Nephron progenitor cell (in vitro differentiated cells): ENCODE measurements around the gene PCARE.

Experiments
- DNase-seq: peaks from one replicate; pipeline ENCODE4 v3.0.0; 2021
- H3K27ac Mint-ChIP-seq: 2 replicates; pipeline ENCODE4 v1.8.0; 2021; ENCODE audit warnings: mild to moderate bottlenecking, moderate library complexity, mixed read lengths
- H3K27me3 Mint-ChIP-seq: 2 replicates; pipeline ENCODE4 v1.8.0; 2021; ENCODE audit warnings: mild to moderate bottlenecking, low read depth, mixed read lengths; ENCODE audit not compliant: poor library complexity
- H3K36me3 Mint-ChIP-seq: 2 replicates; pipeline ENCODE4 v1.8.0; 2021; ENCODE audit warnings: low read depth, mixed read lengths
- H3K4me1 Mint-ChIP-seq: 2 replicates; pipeline ENCODE4 v1.8.0; 2021; ENCODE audit warnings: mixed read lengths
- H3K4me3 Mint-ChIP-seq: 2 replicates; pipeline ENCODE4 v1.8.0; 2021; ENCODE audit warnings: mild to moderate bottlenecking, moderate library complexity, mixed read lengths
- H3K9me3 Mint-ChIP-seq: 2 replicates; pipeline ENCODE4 v1.8.0; 2021; ENCODE audit warnings: mild to moderate bottlenecking, moderate library complexity, mixed read lengths
- TF ChIP-seq, protein P1 (sequence below): fragments of 200-600 bp; sonication (generic); IDR thresholded peaks from 2 replicates; pipeline ENCODE4 v1.5.0; 2021; ENCODE audit warnings: antibody characterized with exemption

PCARE gene

DNA sequence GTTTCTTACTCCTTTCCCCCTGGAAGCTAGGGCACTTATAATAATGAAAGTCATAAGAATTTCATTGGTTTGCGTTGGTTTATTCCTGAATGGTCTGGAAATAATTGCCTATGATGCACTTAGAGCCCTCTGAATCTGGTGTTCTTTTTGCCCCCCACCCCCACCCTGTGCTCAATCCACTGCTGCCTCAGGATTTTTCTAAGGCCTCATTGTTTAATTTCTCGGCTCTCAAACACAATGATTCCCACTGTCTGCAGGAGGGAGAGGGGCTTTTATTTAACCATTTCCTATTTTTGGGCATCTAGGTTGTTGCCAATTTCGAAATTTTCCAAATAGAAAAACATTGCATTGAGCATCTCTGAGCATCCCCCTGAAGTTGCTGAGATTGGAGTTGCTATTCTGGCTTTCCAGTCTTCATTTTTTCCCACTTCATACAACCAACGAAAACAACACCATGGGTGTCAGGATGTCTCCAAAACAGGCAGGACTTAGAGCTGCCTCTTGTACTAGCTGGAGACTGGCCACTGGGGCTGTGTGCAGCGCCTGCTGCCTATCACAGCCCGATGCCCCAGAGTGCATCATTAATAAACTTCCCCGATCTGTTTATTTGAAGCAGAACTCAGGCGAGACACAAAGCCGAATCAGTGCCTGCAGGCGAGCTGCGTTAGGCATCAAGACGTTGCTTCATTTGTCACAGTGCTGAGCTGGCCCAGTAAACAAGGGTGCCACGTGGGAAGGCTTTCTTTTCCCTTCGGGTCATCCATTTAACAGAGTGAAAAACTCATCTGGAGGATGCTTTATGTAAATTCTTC lies 1.8 kb upstream of the PCARE start:
- Mint-ChIP-seq H3K27me3 (peaks cover 3% of the 10 kb centered on the region), H3K4me1 (no peaks in the 10 kb centered on the region), H3K36me3 (no peaks in the 10 kb centered on the region), H3K9me3 (peaks cover 21% of the 10 kb centered on the region), H3K27ac (no peak overlapping the region), H3K4me3 (no peak overlapping the region)
- TF ChIP-seq, protein P1, sequence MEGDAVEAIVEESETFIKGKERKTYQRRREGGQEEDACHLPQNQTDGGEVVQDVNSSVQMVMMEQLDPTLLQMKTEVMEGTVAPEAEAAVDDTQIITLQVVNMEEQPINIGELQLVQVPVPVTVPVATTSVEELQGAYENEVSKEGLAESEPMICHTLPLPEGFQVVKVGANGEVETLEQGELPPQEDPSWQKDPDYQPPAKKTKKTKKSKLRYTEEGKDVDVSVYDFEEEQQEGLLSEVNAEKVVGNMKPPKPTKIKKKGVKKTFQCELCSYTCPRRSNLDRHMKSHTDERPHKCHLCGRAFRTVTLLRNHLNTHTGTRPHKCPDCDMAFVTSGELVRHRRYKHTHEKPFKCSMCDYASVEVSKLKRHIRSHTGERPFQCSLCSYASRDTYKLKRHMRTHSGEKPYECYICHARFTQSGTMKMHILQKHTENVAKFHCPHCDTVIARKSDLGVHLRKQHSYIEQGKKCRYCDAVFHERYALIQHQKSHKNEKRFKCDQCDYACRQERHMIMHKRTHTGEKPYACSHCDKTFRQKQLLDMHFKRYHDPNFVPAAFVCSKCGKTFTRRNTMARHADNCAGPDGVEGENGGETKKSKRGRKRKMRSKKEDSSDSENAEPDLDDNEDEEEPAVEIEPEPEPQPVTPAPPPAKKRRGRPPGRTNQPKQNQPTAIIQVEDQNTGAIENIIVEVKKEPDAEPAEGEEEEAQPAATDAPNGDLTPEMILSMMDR: no peak
- DNase-seq: no peak

DNA sequence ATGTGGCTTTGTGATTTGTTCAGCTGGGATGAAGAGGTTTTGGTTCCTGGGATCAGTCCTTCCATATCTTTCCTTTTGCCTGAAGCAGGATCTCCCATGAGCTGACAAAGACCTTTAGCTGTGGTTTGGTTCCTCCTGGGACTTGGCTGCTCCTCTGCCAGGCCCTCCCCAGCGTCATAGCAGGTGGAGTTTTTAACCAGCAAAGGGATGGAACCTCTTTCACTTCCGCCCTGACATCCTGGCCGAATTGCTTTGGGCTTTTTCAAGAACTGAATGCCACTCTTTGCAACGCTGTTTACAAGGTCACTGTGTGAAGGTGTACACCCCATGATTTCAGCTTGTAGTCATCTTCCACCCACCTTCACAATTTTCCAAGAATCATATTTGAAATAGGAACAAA lies 390 bp downstream of the PCARE start:
- Mint-ChIP-seq H3K27ac (no peak overlapping the region), H3K4me1 (no peaks in the 10 kb centered on the region), H3K9me3 (peaks cover 5% of the 10 kb centered on the region), H3K36me3 (no peaks in the 10 kb centered on the region), H3K27me3 (peaks cover 9% of the 10 kb centered on the region), H3K4me3 (no peak overlapping the region)
- TF ChIP-seq, protein P1: no peak
- no peak for DNase-seq

DNA sequence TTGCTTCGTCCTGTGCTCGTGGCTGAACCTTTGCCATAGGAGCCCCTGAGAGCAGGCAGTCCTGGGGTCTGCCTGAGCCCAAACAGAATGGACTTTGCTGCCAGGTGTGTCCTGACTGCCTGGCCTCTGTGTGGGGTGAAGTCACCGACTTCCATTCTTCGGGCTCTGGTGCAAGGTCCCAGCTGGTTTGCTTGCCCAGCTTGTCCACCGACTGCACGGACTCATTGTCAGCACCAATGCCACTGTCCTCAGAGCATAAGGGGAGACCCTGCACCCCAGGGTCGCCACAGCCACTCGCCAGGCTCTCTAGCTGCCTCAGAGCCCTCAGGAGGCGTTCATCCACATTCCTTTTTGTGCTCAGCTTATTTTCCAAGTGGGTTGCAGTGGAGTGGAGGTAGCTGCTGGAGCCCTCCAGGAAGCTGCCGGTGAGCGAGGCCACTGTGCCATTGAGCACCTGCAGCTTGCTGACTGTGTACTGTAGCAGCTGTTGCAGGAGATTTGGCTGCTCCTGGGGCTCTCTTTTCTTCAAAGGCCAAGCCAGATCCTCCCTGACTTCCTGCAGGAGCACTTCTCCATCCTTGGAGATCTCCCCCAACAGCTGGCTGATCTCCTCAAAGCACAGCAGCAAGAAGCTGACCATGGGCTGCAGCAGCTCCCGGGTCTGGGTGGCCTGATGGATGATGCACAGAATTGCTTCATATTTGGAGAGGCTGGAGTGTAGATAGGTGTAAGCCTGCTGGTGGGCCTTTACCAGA lies 1.2 kb downstream of the PCARE start:
- no peaks in the 10 kb centered on the region for H3K36me3 Mint-ChIP-seq
- no peaks in the 10 kb centered on the region for H3K4me1 Mint-ChIP-seq
- H3K27ac Mint-ChIP-seq: no peak overlapping the region
- H3K9me3 Mint-ChIP-seq: peaks cover 4% of the 10 kb centered on the region
- TF ChIP-seq, protein P1: no peak
- peaks cover 9% of the 10 kb centered on the region for H3K27me3 Mint-ChIP-seq
- no peak for DNase-seq
- no peak overlapping the region for H3K4me3 Mint-ChIP-seq

DNA sequence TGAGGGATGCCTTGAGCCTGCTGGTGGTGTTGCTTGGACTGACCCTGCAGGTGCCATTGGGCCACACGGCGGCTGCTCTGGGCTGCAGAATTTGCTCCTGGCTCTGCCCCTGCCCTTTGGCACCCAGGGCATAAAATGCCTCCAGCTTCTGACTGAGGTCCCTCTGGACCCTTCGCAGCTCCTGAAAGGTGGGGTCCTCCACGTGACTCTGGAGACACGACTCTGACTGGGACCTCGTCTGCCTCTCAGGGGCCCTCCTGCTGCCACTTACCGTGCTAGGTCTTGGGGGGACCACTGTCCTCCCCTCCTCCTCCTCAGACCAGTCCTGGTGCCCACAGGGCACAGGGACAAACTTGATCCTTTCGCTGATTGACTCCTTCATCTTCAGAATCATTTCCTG lies 2.1 kb downstream of the PCARE start:
- no peaks in the 10 kb centered on the region for H3K9me3 Mint-ChIP-seq
- TF ChIP-seq, protein P1: no peak
- H3K36me3 Mint-ChIP-seq: no peaks in the 10 kb centered on the region
- no peaks in the 10 kb centered on the region for H3K4me1 Mint-ChIP-seq
- H3K27me3 Mint-ChIP-seq: peaks cover 9% of the 10 kb centered on the region
- no peak for DNase-seq
- no peak overlapping the region for H3K4me3 Mint-ChIP-seq
- H3K27ac Mint-ChIP-seq: peak overlapping the region; percentile 80

DNA sequence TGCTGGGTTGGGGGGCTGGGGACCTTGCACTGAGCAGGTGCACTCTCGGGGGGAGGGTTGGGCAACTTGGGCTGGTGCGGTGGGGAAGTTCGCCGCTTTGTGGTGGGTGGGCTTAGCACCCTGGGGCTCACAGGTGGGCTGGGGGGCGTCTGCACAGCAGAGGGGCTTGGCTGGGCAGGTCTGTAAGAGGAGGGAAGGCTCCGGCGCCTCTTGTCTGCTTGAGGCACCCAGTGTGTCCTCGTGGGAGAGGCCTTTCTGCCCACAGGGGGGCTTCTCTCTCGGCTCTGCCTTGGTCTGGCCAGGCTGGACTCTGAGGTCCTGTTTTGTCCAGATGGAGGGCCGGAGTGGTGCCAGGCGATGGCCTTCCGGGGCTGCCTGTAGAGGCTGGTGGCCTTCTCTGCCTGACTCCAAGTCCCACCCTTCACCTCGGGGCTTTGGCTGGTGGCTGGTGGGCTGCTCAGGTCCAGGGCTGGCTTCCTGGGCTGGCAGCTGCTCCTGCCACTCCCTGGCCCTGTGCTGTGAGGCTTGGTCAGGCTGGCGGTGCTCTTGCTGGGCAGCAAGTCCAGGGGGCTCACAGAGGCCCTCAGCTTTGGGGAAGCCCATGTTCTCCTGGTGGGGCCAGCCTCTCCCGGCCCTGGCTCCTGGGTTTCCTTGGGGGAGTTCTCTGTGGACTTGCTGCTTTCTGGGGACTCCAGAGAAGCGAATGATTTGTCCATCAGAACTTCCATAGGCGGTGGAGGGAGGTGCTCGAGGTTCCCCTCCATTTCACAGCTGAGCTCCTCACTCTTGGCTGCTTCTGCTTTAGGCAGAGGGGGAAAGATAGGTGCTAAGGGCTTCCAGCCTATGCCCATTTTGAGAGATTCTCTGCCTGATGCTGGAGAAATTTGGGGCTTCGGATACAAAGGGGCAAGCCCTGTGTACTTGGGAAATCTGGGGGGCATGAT lies 3.0 kb downstream of the PCARE start:
- no peaks in the 10 kb centered on the region for H3K4me1 Mint-ChIP-seq
- H3K36me3 Mint-ChIP-seq: no peaks in the 10 kb centered on the region
- peaks cover 9% of the 10 kb centered on the region for H3K27me3 Mint-ChIP-seq
- DNase-seq: no peak
- TF ChIP-seq, protein P1: no peak
- no peaks in the 10 kb centered on the region for H3K9me3 Mint-ChIP-seq
- no peak overlapping the region for H3K4me3 Mint-ChIP-seq
- H3K27ac Mint-ChIP-seq: no peak overlapping the region
